Spleen (tissue), 11 donors: ENCODE measurements around the gene TEAD1. TPM values are rescaled to one million over a fixed set of nuclear protein-coding genes. Genes with fewer than 3 reads are reported as not detected.
A peak's percentile ranks its signal among the peaks of the same experiment; 100 is the strongest.

Source experiments
- DNase-seq: peaks from one replicate; pipeline ENCODE4 v3.0.0-alpha.2; 2020
- H3K27ac ChIP-seq, 8 donors: fragments of 200-600 bp; sonication (generic) in 7 of 8; 1 replicate in 4 of 8; 2 replicates in 4 of 8; pipeline versions ENCODE4 v1.5.0 to v1.8.0; 2016 to 2021; ENCODE audit warnings: inconsistent platforms in 4 of 8, mild to moderate bottlenecking in 4 of 8, moderate library complexity in 1 of 8
- H3K27me3 ChIP-seq, 7 donors: fragments of 200-600 bp; sonication (generic) in 6 of 7; replicated peaks in 1 of 7; 1 replicate in 4 of 7; 2 replicates in 3 of 7; pipeline versions ENCODE4 v1.5.0 to v1.8.0; 2016 to 2021; ENCODE audit warnings: inconsistent platforms in 3 of 7, mild to moderate bottlenecking in 1 of 7
- H3K36me3 ChIP-seq, 6 donors: fragments of 200-600 bp; sonication (generic) in 5 of 6; 1 replicate in 4 of 6; 2 replicates in 2 of 6; pipeline versions ENCODE4 v1.5.0 to v1.8.0; 2016 to 2021; ENCODE audit warnings: inconsistent platforms in 2 of 6
- H3K4me1 ChIP-seq, 6 donors: fragments of 200-600 bp; sonication (generic) in 5 of 6; 1 replicate in 3 of 6; 2 replicates in 3 of 6; pipeline versions ENCODE4 v1.5.0 to v1.8.0; 2016 to 2021; ENCODE audit warnings: inconsistent platforms in 3 of 6
- H3K4me3 ChIP-seq, 8 donors: fragments of 200-600 bp; sonication (generic) in 7 of 8; 1 replicate in 4 of 8; 2 replicates in 4 of 8; pipeline versions ENCODE4 v1.5.0 to v1.8.0; 2016 to 2021; ENCODE audit warnings: inconsistent platforms in 4 of 8, mild to moderate bottlenecking in 4 of 8, moderate library complexity in 2 of 8
- H3K9me3 ChIP-seq, 8 donors: fragments of 200-600 bp; sonication (generic) in 7 of 8; 1 replicate in 4 of 8; 2 replicates in 4 of 8; pipeline versions ENCODE4 v1.5.0 to v1.8.0; 2016 to 2021; ENCODE audit warnings: inconsistent platforms in 4 of 8
- POLR2A ChIP-seq, 3 donors: fragments of 450-650 bp; IDR thresholded peaks; one replicate each; pipeline ENCODE4 v1.5.1; 2017; ENCODE audit warnings: antibody characterized with exemption in 3 of 3, mild to moderate bottlenecking in 1 of 3
- POLR2AphosphoS5 ChIP-seq, 3 donors: sonication (generic); formaldehyde crosslinking; IDR thresholded peaks; one replicate each; pipeline ENCODE4 v1.5.1; 2017; ENCODE audit warnings: antibody characterized with exemption in 3 of 3
- WGBS, 5 donors: extraction: QIAGEN DNeasy Blood & Tissue Kit in 3 of 5; methylation state at CpG; one replicate each; pipeline versions ENCODE4 v1.1.5 to v1.1.7; 2013 to 2018; 5-methylcytosine and 5-hydroxymethylcytosine counted together
- intact Hi-C: fragments of 100-400 bp; cut with DNase I; formaldehyde crosslinking; loops from one replicate; pipeline ENCODE4 v1.15.0; 2023; ENCODE audit warnings: low total_unique reads
- polyA plus RNA-seq, 3 donors: library from polyadenylated mRNA; stranded (reverse); fragments of 200-250 nt; gene quantifications; one replicate each; pipeline ENCODE4 v1.2.1, GENCODE V29; 2013
- total RNA-seq, 7 donors: library from RNA; depleted of rRNA in 3 of 7; stranded (reverse); fragments of >200 nt in 3 of 7; fragmentation: NEBNext Ultra II Directional in 4 of 7; extraction: Animal tissue kit (Norgen Biotek cat#: 25700) in 4 of 7; gene quantifications; one replicate each; pipeline versions ENCODE4 v1.1.0 to v1.2.1, GENCODE V29; 2016 to 2021
- TF ChIP-seq, protein P1 (sequence below), 11 experiments: fragments of 200-600 bp in 7 of 11; fragments of 450-650 bp in 4 of 11; sonication (generic) in 4 of 11; IDR thresholded peaks in 8 of 11; conservative IDR thresholded peaks in 3 of 11; 1 replicate in 7 of 11; 2 replicates in 4 of 11; pipeline versions ENCODE4 v1.4.0 to v1.8.0; 2016 to 2021; ENCODE audit warnings: antibody characterized with exemption in 11 of 11, inconsistent platforms in 4 of 11, mild to moderate bottlenecking in 1 of 11
- donor health status: healthy with polysubstance abuse.
- donor health status: DM: no; HTN: no; CAD: no; lungs with moderate emphysema.
- donor health status: DM: no; HTN: no; CAD: no.
- donor health status: Bipolar disorder and iron deficiency.
- donor health status: healthy.
- donor health status: DM: no; HTN: no; CAD: no.
- donor health status: DM: yes; HTN: yes; CAD: no.

TEAD1 gene
- total and polyA plus RNA-seq, 10 donors, result 0.93 to 46.0 (median 18.6) TPM

DNA sequence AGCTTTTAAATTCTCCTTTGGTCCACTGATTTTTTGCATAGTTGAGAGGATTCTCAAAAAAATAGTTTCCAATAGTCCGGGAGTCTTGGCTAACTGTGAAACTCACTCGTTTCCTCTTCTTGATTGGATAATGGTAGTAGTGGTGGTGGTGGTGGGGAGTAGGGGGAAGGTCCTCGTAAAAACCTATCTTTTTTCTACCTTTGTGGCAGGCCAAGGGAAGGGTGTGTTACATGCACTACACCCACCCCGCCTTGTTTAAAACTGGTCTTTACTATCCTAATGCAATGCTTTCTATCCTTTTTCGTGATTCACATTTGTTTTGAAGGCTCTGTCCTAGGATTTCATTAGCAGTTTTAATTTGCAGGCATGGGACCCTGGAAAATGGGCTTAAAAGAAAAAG, 4.8 kb downstream of the TEAD1 start:
- WGBS, 5 donors, result 45 to 55% (median 52%) methylated on average over 5 of the region's 5 CpGs
- Histone ChIP-seq H3K36me3 (no peaks in the 10 kb centered on the region), H3K27ac (no peak overlapping the region), H3K4me1 (peaks cover 0 to 44% (median 10%) of the 10 kb centered on the region in 6 donors), H3K9me3 (no peaks in the 10 kb centered on the region), H3K27me3 (peaks cover 0 to 93% (median 12%) of the 10 kb centered on the region in 7 donors), H3K4me3 (no peak overlapping the region)
- no peak for DNase-seq
- TF ChIP-seq POLR2A (IDR thresholded peaks at IDR 0.05), result no peak
- TF ChIP-seq, protein P1, sequence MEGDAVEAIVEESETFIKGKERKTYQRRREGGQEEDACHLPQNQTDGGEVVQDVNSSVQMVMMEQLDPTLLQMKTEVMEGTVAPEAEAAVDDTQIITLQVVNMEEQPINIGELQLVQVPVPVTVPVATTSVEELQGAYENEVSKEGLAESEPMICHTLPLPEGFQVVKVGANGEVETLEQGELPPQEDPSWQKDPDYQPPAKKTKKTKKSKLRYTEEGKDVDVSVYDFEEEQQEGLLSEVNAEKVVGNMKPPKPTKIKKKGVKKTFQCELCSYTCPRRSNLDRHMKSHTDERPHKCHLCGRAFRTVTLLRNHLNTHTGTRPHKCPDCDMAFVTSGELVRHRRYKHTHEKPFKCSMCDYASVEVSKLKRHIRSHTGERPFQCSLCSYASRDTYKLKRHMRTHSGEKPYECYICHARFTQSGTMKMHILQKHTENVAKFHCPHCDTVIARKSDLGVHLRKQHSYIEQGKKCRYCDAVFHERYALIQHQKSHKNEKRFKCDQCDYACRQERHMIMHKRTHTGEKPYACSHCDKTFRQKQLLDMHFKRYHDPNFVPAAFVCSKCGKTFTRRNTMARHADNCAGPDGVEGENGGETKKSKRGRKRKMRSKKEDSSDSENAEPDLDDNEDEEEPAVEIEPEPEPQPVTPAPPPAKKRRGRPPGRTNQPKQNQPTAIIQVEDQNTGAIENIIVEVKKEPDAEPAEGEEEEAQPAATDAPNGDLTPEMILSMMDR (IDR thresholded peaks at IDR 0.05 in 8 of 11, conservative IDR thresholded peaks at IDR 0.05 in 3 of 11), result no peak
- no peak for TF ChIP-seq POLR2AphosphoS5 (IDR thresholded peaks at IDR 0.05)
- intact Hi-C loops, result no loop called here

GRCh38 chr11:12679471-12679870, 5.2 kb downstream of the TEAD1 start:
- TF ChIP-seq POLR2A (IDR thresholded peaks at IDR 0.05) (no peak), POLR2AphosphoS5 (IDR thresholded peaks at IDR 0.05) (no peak)
- TF ChIP-seq, protein P1 (IDR thresholded peaks at IDR 0.05 in 8 of 11, conservative IDR thresholded peaks at IDR 0.05 in 3 of 11), result no peak
- H3K27ac ChIP-seq, result peak overlapping the region in 1 of 8 donors; percentile 22
- intact Hi-C loops, result no loop called here
- H3K27me3 ChIP-seq, result peaks cover 0 to 88% (median 8%) of the 10 kb centered on the region in 7 donors
- DNase-seq, result no peak
- H3K4me3 ChIP-seq, result no peak overlapping the region
- no peaks in the 10 kb centered on the region for H3K36me3 ChIP-seq
- no peaks in the 10 kb centered on the region for H3K9me3 ChIP-seq
- peaks cover 0 to 42% (median 10%) of the 10 kb centered on the region in 6 donors for H3K4me1 ChIP-seq

DNA sequence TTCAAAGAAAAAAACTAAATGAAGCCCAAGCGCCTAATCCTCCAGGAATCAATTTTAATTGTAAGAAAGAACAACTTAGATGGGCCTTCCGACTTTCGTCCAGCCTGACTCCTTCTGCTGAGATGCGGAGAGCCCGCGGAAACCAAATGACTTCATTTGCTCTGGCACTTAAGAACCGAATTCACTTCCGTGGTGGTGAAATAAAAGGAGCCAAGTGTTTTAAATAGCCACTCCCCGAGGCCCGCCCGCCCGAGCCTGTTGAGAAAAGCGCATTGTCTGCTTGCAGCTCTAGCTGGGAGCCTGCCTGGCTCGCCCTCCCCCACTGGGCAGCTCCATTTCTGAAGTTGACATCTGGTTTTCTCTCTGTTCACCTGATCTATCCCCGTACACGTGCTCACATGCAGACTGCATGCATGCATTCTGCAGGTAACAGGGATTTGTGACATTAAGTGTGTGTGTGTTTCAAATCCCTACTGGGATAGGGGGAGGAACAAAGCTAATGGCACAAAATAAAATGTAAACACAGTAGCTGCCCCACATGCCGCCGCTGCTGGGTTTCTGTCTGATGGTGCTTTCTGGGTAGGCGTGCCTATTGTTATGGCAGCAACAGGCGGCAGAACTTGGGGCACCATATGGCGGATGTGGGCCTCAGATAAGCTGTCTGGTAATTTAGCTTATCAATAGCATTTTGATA, 6.2 kb downstream of the TEAD1 start:
- Histone ChIP-seq H3K4me1 (peaks cover 0 to 35% (median 10%) of the 10 kb centered on the region in 6 donors), H3K36me3 (no peaks in the 10 kb centered on the region), H3K4me3 (no peak overlapping the region), H3K27ac (peak overlapping the region in 4 of 8 donors; percentile 22 to 50 (median 24)), H3K27me3 (peaks cover 0 to 79% (median 6%) of the 10 kb centered on the region in 7 donors), H3K9me3 (no peaks in the 10 kb centered on the region)
- WGBS, 5 donors, result 22 to 35% (median 28%) methylated on average over 20 to 21 of the region's 21 CpGs
- TF ChIP-seq POLR2AphosphoS5 (IDR thresholded peaks at IDR 0.05), result peak in 1 of 3 donors; percentile 45
- no peak for TF ChIP-seq POLR2A (IDR thresholded peaks at IDR 0.05)
- intact Hi-C loops, result no loop called here
- DNase-seq, result no peak

GRCh38 chr11:12680940-12681258, 6.7 kb downstream of the TEAD1 start:
- Histone ChIP-seq H3K9me3 (no peaks in the 10 kb centered on the region), H3K27ac (peak overlapping the region in 2 of 8 donors; percentile 10 to 22), H3K36me3 (no peaks in the 10 kb centered on the region), H3K4me3 (no peak overlapping the region), H3K4me1 (peaks cover 0 to 33% (median 10%) of the 10 kb centered on the region in 6 donors), H3K27me3 (peaks cover 0 to 76% (median 6%) of the 10 kb centered on the region in 7 donors)
- TF ChIP-seq, protein P1 (IDR thresholded peaks at IDR 0.05 in 8 of 11, conservative IDR thresholded peaks at IDR 0.05 in 3 of 11), result no peak
- TF ChIP-seq POLR2A (IDR thresholded peaks at IDR 0.05) (no peak), POLR2AphosphoS5 (IDR thresholded peaks at IDR 0.05) (no peak)
- no peak for DNase-seq
- 47 to 59% (median 55%) methylated on average over 2 of the region's 2 CpGs for WGBS, 5 donors
- intact Hi-C loops, result no loop called here
